WI38 (cell line): ENCODE data around the gene ZDHHC8.

Experiments used
- H3K4me3 ChIP-seq: 2 replicates; pipeline ENCODE4 v1.5.1; 2011; ENCODE audit warnings: low read depth, mild to moderate bottlenecking, control low read depth, low read length
- CTCF ChIP-seq: IDR thresholded peaks from 2 replicates; pipeline ENCODE4 v1.5.1; 2012; ENCODE audit warnings: low read depth, mild to moderate bottlenecking, control low read depth, low read length

ZDHHC8 gene

GRCh38 chr22:20116376-20116950 is 15.1 kb upstream of the ZDHHC8 start:
- no peak for TF ChIP-seq CTCF
- H3K4me3 ChIP-seq = peak overlapping the region; percentile 86

GRCh38 chr22:20116951-20117632 is 14.5 kb upstream of the ZDHHC8 start, which contains the start of gene TRMT2A:
TRMT2A (minus strand) TSS chr22:20117226; CDS start chr22:20116906, 320 bp downstream.
- no peak for TF ChIP-seq CTCF
- peak within 1 kb of the TSS; percentile 86 for H3K4me3 ChIP-seq

- H3K4me3 ChIP-seq = peak overlapping the region; percentile 86
- TF ChIP-seq CTCF = no peak
Measured at GRCh38 chr22:20117633-20118299, 13.8 kb upstream of the ZDHHC8 start.

- peak overlapping the region; percentile 86 for H3K4me3 ChIP-seq
- no peak for TF ChIP-seq CTCF
Measured at GRCh38 chr22:20118300-20119020, 13.1 kb upstream of the ZDHHC8 start.

GRCh38 chr22:20121856-20122415 is 9.7 kb upstream of the ZDHHC8 start:
- TF ChIP-seq CTCF = no peak
- no peak overlapping the region for H3K4me3 ChIP-seq

- no peak overlapping the region for H3K4me3 ChIP-seq
- TF ChIP-seq CTCF = no peak
Measured at GRCh38 chr22:20123366-20124082, 8.1 kb upstream of the ZDHHC8 start.
